ENCODE data around the gene EAF2.

Gene EAF2

DNA sequence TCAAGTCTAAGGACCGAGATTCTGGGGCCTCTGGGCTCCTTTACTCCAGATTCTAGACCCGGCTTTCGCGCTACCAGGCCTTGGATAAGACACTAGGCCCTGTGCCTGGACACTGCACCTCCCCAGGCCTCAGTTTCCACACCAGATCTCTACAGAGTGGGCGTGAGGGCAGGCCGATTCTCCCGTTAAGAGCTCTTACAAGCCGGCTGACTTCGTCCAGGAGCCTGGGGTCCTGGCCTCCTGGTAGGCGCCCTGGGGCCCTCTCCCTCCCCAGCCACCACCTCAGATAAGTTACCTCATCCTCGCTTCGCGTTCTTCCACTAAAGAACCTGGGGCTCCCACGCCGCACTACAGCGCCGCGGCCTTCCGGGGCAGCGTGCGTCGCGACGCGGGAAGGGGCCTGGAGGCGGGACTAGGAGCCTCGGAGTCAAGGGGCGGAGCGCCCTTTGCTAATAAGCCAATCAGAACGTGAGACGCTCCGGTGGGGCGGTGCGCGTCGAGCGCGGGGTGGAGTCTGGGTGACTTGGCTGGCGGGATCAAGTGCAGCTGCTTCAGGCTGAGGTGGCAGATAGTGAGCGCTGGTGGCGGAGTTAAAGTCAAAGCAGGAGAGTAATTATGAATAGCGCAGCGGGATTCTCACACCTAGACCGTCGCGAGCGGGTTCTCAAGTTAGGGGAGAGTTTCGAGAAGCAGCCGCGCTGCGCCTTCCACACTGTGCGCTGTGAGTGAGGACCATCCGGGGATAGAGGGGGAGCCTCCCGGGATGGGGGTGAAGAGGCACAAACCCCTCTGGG lies at the start of gene EAF2, which contains the start of gene IQCB1:
Gene EAF2 (plus strand): TSS at position 539 of the 794 bp plus-strand sequence. CDS start 77 bp downstream, at position 616.
Gene IQCB1 (minus strand): TSS at position 390 of the 794 bp plus-strand sequence. CDS start 6,100 bp downstream, outside the sequence.
- TF ChIP-seq, protein P1, sequence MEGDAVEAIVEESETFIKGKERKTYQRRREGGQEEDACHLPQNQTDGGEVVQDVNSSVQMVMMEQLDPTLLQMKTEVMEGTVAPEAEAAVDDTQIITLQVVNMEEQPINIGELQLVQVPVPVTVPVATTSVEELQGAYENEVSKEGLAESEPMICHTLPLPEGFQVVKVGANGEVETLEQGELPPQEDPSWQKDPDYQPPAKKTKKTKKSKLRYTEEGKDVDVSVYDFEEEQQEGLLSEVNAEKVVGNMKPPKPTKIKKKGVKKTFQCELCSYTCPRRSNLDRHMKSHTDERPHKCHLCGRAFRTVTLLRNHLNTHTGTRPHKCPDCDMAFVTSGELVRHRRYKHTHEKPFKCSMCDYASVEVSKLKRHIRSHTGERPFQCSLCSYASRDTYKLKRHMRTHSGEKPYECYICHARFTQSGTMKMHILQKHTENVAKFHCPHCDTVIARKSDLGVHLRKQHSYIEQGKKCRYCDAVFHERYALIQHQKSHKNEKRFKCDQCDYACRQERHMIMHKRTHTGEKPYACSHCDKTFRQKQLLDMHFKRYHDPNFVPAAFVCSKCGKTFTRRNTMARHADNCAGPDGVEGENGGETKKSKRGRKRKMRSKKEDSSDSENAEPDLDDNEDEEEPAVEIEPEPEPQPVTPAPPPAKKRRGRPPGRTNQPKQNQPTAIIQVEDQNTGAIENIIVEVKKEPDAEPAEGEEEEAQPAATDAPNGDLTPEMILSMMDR (IDR thresholded peaks at IDR 0.05; ENCODE audit: insufficient read depth, low read depth, low read length, missing control alignments), result no peak
- DNase-seq (ENCODE audit: low read depth), result peak; percentile 99
- H3K4me3 ChIP-seq (ENCODE audit: low read depth, low read length), result peak within 1 kb of the TSS; percentile 85

DNA sequence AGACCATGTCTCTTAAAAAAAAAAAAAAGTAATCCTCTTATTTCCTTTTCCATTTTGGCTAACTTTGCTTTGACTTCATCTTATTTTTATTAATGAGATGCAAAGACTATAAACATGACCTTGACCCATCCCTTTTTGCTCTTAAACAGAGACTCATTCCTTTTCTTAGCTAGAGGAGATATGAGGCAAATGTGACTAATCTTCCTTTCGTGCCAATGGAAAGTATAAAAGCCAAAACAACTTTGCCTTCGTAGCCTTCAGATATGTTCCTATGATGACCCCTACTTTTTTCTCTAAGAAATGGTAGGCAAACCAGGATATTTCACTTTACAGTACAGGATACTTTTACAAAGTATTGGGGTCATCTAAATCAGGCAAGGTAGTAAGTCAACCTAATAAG lies 48.5 kb upstream of the EAF2 start:
- no peak for DNase-seq (ENCODE audit: low read depth)
- TF ChIP-seq, protein P1 (IDR thresholded peaks at IDR 0.05; ENCODE audit: insufficient read depth, low read depth, low read length, missing control alignments), result no peak
- no peak overlapping the region for H3K4me3 ChIP-seq (ENCODE audit: low read depth, low read length)

DNA sequence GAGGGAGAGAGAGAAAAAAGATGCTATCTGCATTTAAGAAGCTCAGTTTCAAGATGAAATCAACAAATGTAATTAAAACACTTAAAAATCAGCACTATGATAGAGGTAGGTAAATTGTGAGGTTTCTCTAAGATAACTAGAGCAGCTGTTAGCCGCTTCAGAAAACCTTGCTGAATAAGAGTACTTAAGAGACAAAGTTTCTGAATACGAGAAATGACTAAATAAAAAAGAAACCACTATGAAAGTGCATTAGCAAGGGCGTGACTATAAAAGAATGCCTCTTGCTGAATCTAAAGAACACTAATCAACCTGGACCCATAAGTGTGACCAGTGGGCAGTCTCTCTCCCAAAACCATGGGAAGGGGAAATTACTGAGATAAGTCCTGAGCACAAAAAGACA lies 41.9 kb upstream of the EAF2 start:
- TF ChIP-seq, protein P1 (IDR thresholded peaks at IDR 0.05; ENCODE audit: insufficient read depth, low read depth, low read length, missing control alignments), result no peak
- DNase-seq (ENCODE audit: low read depth), result peak; percentile 13
- no peak overlapping the region for H3K4me3 ChIP-seq (ENCODE audit: low read depth, low read length)

DNA sequence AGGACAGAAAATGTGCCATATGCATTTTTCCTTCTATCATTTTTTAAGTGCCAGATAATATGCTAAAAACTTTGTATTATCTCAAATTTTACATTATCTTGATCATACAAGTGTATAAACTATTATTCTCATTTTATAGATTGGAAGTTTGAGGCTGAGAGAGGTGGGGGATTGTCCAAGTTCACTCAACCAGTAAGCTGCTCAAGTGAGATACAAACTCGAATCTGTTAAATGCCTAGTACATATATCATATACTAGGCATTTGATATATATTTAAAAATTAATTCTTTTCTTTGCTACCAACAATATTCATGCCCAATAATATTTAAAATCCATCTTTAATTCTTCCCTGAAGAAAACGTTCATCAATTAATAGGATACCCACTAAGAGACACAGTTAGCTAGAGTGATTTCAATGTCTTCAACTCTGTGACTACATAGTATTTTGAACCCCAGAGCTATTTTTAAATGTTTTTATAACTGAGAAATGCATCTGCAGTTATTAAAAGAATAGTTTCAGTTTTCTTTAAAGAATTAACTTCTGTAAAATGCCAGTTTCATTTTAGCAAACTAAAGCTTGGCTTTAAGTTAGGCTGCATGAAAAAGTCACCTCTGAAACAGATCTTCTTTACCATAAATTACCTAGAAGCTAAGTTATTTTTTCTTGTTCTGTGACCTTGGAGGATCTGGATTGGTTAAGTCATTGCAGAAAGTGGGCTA lies 40.6 kb upstream of the EAF2 start:
- no peak overlapping the region for H3K4me3 ChIP-seq (ENCODE audit: low read depth, low read length)
- peak; percentile 50 for DNase-seq (ENCODE audit: low read depth)
- TF ChIP-seq, protein P1 (IDR thresholded peaks at IDR 0.05; ENCODE audit: insufficient read depth, low read depth, low read length, missing control alignments), result no peak

DNA sequence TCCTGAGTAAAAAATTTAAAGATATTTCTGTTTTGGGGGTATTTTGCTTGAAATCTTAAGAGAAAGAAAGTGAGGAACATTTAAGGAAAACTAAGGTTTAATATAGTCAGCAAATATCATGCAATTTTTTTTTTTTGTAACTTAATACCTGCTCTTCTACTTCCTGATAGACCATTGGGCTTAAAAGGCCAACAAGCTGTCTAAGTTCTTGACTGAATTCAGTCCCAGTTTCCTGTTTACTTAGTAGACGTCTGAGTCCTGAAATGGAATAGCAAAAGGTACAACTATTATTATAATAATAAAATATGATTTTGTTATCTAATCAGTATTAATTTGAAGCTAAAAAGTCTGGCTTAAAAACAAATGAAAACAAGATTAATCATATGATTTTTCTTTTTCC lies 38.0 kb upstream of the EAF2 start:
- DNase-seq (ENCODE audit: low read depth), result no peak
- no peak overlapping the region for H3K4me3 ChIP-seq (ENCODE audit: low read depth, low read length)
- TF ChIP-seq, protein P1 (IDR thresholded peaks at IDR 0.05; ENCODE audit: insufficient read depth, low read depth, low read length, missing control alignments), result no peak

DNA sequence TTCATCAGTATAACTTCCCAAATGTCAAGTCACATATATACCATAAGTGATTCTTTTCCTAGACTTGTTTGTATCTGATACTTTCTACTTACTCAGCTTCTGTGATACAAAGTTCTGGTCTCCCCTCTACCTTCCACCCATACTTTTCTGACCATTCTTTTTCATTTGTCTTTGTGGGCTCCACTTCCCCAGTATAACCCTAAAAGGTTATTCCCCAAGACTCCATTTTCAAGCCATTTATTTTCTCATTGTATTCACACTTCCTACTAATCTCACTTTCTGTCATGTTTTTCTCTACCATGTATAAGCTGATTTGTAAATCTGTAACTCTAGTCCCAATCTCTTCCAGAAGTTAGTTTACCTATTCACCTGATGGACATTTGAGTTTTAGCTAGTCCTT lies 34.1 kb upstream of the EAF2 start:
- no peak overlapping the region for H3K4me3 ChIP-seq (ENCODE audit: low read depth, low read length)

More for the DNA sequence above, 34.1 kb upstream of the EAF2 start:
- TF ChIP-seq, protein P1 (IDR thresholded peaks at IDR 0.05; ENCODE audit: insufficient read depth, low read depth, low read length, missing control alignments), result no peak
- DNase-seq (ENCODE audit: low read depth), result no peak
